Measurements from ENCODE around the gene EXOSC10.
"Not testable (repeated sequence)": the region's sequence is repeated elsewhere in the genome, so short reads cannot be mapped to it uniquely, and the experiment has no call there.

Gene EXOSC10

GRCh38 chr1:11129649-11130390, 30.2 kb upstream of the EXOSC10 start:
- Mint-ChIP-seq H3K9me3 (no peaks in the 10 kb centered on the region), H3K36me3 (ENCODE audit: low read depth) (peaks cover 79% of the 10 kb centered on the region), H3K4me1 (ENCODE audit: low read depth) (peaks cover 9% of the 10 kb centered on the region), H3K27ac (no peak overlapping the region), H3K27me3 (no peaks in the 10 kb centered on the region), H3K4me3 (no peak overlapping the region)

- Mint-ChIP-seq H3K4me1 (ENCODE audit: low read depth) (peaks cover 9% of the 10 kb centered on the region), H3K9me3 (no peaks in the 10 kb centered on the region), H3K27ac (no peak overlapping the region), H3K27me3 (no peaks in the 10 kb centered on the region), H3K4me3 (no peak overlapping the region), H3K36me3 (ENCODE audit: low read depth) (peaks cover 80% of the 10 kb centered on the region)
Observed at GRCh38 chr1:11126569-11126968, 26.9 kb upstream of the EXOSC10 start.

GRCh38 chr1:11125931-11126330, 26.3 kb upstream of the EXOSC10 start:
- H3K4me3 Mint-ChIP-seq = no peak overlapping the region
- H3K4me1 Mint-ChIP-seq (ENCODE audit: low read depth) = peaks cover 9% of the 10 kb centered on the region
- no peak overlapping the region for H3K27ac Mint-ChIP-seq
- H3K9me3 Mint-ChIP-seq = no peaks in the 10 kb centered on the region
- no peaks in the 10 kb centered on the region for H3K27me3 Mint-ChIP-seq
- peaks cover 80% of the 10 kb centered on the region for H3K36me3 Mint-ChIP-seq (ENCODE audit: low read depth)

GRCh38 chr1:11124965-11125364, 25.3 kb upstream of the EXOSC10 start:
- peaks cover 70% of the 10 kb centered on the region for H3K36me3 Mint-ChIP-seq (ENCODE audit: low read depth)

GRCh38 chr1:11116318-11116717, 16.6 kb upstream of the EXOSC10 start:
- Mint-ChIP-seq H3K4me3 (no peak overlapping the region), H3K9me3 (no peaks in the 10 kb centered on the region), H3K27me3 (no peaks in the 10 kb centered on the region), H3K4me1 (ENCODE audit: low read depth) (no peaks in the 10 kb centered on the region), H3K27ac (no peak overlapping the region), H3K36me3 (ENCODE audit: low read depth) (peaks cover 52% of the 10 kb centered on the region)

More at GRCh38 chr1:11124965-11125364, 25.3 kb upstream of the EXOSC10 start:
- Mint-ChIP-seq H3K27ac (no peak overlapping the region), H3K4me1 (ENCODE audit: low read depth) (peaks cover 9% of the 10 kb centered on the region), H3K9me3 (no peaks in the 10 kb centered on the region), H3K4me3 (no peak overlapping the region), H3K27me3 (no peaks in the 10 kb centered on the region)

GRCh38 chr1:11114966-11115365, 15.3 kb upstream of the EXOSC10 start:
- no peaks in the 10 kb centered on the region for H3K4me1 Mint-ChIP-seq (ENCODE audit: low read depth)
- no peaks in the 10 kb centered on the region for H3K9me3 Mint-ChIP-seq
- H3K27me3 Mint-ChIP-seq = no peaks in the 10 kb centered on the region
- H3K36me3 Mint-ChIP-seq (ENCODE audit: low read depth) = peaks cover 48% of the 10 kb centered on the region
- no peak overlapping the region for H3K27ac Mint-ChIP-seq
- no peak overlapping the region for H3K4me3 Mint-ChIP-seq

- H3K36me3 Mint-ChIP-seq (ENCODE audit: low read depth) = peaks cover 54% of the 10 kb centered on the region
- no peaks in the 10 kb centered on the region for H3K9me3 Mint-ChIP-seq
Observed at GRCh38 chr1:11109047-11109760, 9.5 kb upstream of the EXOSC10 start.

GRCh38 chr1:11107599-11107998, 7.9 kb upstream of the EXOSC10 start:
- Mint-ChIP-seq H3K27me3 (no peaks in the 10 kb centered on the region), H3K27ac (no peak overlapping the region), H3K4me3 (no peak overlapping the region), H3K36me3 (ENCODE audit: low read depth) (peaks cover 44% of the 10 kb centered on the region), H3K9me3 (no peaks in the 10 kb centered on the region), H3K4me1 (ENCODE audit: low read depth) (no peaks in the 10 kb centered on the region)

More at GRCh38 chr1:11109047-11109760, 9.5 kb upstream of the EXOSC10 start:
- Mint-ChIP-seq H3K4me1 (ENCODE audit: low read depth) (no peaks in the 10 kb centered on the region), H3K27me3 (no peaks in the 10 kb centered on the region), H3K27ac (no peak overlapping the region), H3K4me3 (no peak overlapping the region)

GRCh38 chr1:11105586-11105985, 5.9 kb upstream of the EXOSC10 start:
- Mint-ChIP-seq H3K4me3 (no peak overlapping the region), H3K36me3 (ENCODE audit: low read depth) (peaks cover 39% of the 10 kb centered on the region), H3K9me3 (no peaks in the 10 kb centered on the region), H3K27ac (no peak overlapping the region), H3K27me3 (no peaks in the 10 kb centered on the region), H3K4me1 (ENCODE audit: low read depth) (no peaks in the 10 kb centered on the region)

GRCh38 chr1:11101347-11101746, 1.7 kb upstream of the EXOSC10 start:
- no peak overlapping the region for H3K4me3 Mint-ChIP-seq
- peaks cover 14% of the 10 kb centered on the region for H3K36me3 Mint-ChIP-seq (ENCODE audit: low read depth)
- H3K4me1 Mint-ChIP-seq (ENCODE audit: low read depth) = peaks cover 12% of the 10 kb centered on the region
- peak overlapping the region; percentile 58 for H3K27ac Mint-ChIP-seq
- no peaks in the 10 kb centered on the region for H3K27me3 Mint-ChIP-seq
- H3K9me3 Mint-ChIP-seq = no peaks in the 10 kb centered on the region

- not testable (repeated sequence) for H3K4me3 Mint-ChIP-seq, H3K27me3 Mint-ChIP-seq
- H3K36me3 Mint-ChIP-seq (ENCODE audit: low read depth) = peaks cover 12% of the 10 kb centered on the region
Observed at GRCh38 chr1:11100806-11101205, 1.1 kb upstream of the EXOSC10 start.

GRCh38 chr1:11100149-11100493, 452 bp upstream of the EXOSC10 start:
- Mint-ChIP-seq H3K4me3 (peak overlapping the region; percentile 98), H3K27ac (peak overlapping the region; percentile 91), H3K9me3 (no peaks in the 10 kb centered on the region), H3K36me3 (ENCODE audit: low read depth) (peaks cover 17% of the 10 kb centered on the region), H3K4me1 (ENCODE audit: low read depth) (peaks cover 12% of the 10 kb centered on the region), H3K27me3 (no peaks in the 10 kb centered on the region)

More at GRCh38 chr1:11100806-11101205, 1.1 kb upstream of the EXOSC10 start:
- H3K4me1 Mint-ChIP-seq (ENCODE audit: low read depth) = peaks cover 12% of the 10 kb centered on the region
- not testable (repeated sequence) for H3K9me3 Mint-ChIP-seq, H3K27ac Mint-ChIP-seq

GRCh38 chr1:11098931-11099309, 749 bp downstream of the EXOSC10 start:
- peaks cover 12% of the 10 kb centered on the region for H3K4me1 Mint-ChIP-seq (ENCODE audit: low read depth)
- no peaks in the 10 kb centered on the region for H3K9me3 Mint-ChIP-seq
- H3K27ac Mint-ChIP-seq = peak overlapping the region; percentile 91
- peak overlapping the region; percentile 98 for H3K4me3 Mint-ChIP-seq
- H3K36me3 Mint-ChIP-seq (ENCODE audit: low read depth) = peaks cover 17% of the 10 kb centered on the region
- no peaks in the 10 kb centered on the region for H3K27me3 Mint-ChIP-seq

- not testable (repeated sequence) for H3K27ac Mint-ChIP-seq; H3K9me3 Mint-ChIP-seq; H3K4me3 Mint-ChIP-seq; H3K4me1 Mint-ChIP-seq (ENCODE audit: low read depth); H3K27me3 Mint-ChIP-seq
- peaks cover 61% of the 10 kb centered on the region for H3K36me3 Mint-ChIP-seq (ENCODE audit: low read depth)
Observed at GRCh38 chr1:11083784-11084183, 15.9 kb downstream of the EXOSC10 start.

GRCh38 chr1:11080931-11081330, 18.7 kb downstream of the EXOSC10 start:
- H3K4me1 Mint-ChIP-seq (ENCODE audit: low read depth) = no peaks in the 10 kb centered on the region
- H3K27me3 Mint-ChIP-seq = no peaks in the 10 kb centered on the region
- no peaks in the 10 kb centered on the region for H3K9me3 Mint-ChIP-seq
- peaks cover 57% of the 10 kb centered on the region for H3K36me3 Mint-ChIP-seq (ENCODE audit: low read depth)
- no peak overlapping the region for H3K4me3 Mint-ChIP-seq
- H3K27ac Mint-ChIP-seq = no peak overlapping the region

Data from stimulated activated naive CD8-positive, alpha-beta T cell treated with anti-CD3 and anti-CD28 coated beads, Interleukin-15, Interleukin-2, amounts not matched to agents 100 ng/mL and 50 ng/mL, for 24 hours (primary cell).